ENCODE results near the gene TRIO. TPM values are rescaled to one million over a fixed set of nuclear protein-coding genes. Genes with fewer than 3 reads are reported as not detected.

Gene TRIO
- total RNA-seq, 1 donor from 2014 or later = 148 TPM

DNA sequence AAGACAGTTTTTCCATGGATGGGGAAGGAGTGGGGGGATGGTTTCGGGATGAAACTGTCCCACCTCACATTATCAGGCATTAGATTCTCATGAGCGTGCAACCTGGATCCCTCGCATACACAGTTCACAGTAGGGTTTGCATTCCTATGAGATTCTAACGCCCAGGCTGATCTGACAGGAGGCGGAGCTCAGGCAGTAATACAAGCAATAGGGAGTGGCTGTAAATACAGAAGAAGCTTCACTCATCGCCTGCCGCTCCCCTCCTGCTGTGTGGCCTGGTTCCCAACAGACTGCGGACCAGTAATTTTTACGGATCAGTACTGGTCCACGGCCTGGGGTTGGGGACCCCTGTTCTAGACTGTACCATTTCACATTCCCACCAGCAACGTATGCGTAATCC, 370.1 kb downstream of the TRIO start:
- peaks cover 6% of the 10 kb centered on the region for H3K36me3 ChIP-seq
- intact Hi-C loops (cut with DNase I) = no loop called here
- H3K4me3 ChIP-seq = no peak overlapping the region
- no peaks in the 10 kb centered on the region for H3K4me1 ChIP-seq
- H3K27ac ChIP-seq = no peak overlapping the region
- no peaks in the 10 kb centered on the region for H3K9me3 ChIP-seq
- no peaks in the 10 kb centered on the region for H3K27me3 ChIP-seq (ENCODE audit: low read depth)
- DNase-seq (no peak), ATAC-seq (no peak)
- TF ChIP-seq, protein P1, sequence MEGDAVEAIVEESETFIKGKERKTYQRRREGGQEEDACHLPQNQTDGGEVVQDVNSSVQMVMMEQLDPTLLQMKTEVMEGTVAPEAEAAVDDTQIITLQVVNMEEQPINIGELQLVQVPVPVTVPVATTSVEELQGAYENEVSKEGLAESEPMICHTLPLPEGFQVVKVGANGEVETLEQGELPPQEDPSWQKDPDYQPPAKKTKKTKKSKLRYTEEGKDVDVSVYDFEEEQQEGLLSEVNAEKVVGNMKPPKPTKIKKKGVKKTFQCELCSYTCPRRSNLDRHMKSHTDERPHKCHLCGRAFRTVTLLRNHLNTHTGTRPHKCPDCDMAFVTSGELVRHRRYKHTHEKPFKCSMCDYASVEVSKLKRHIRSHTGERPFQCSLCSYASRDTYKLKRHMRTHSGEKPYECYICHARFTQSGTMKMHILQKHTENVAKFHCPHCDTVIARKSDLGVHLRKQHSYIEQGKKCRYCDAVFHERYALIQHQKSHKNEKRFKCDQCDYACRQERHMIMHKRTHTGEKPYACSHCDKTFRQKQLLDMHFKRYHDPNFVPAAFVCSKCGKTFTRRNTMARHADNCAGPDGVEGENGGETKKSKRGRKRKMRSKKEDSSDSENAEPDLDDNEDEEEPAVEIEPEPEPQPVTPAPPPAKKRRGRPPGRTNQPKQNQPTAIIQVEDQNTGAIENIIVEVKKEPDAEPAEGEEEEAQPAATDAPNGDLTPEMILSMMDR (IDR thresholded peaks at IDR 0.05) = no peak

DNA sequence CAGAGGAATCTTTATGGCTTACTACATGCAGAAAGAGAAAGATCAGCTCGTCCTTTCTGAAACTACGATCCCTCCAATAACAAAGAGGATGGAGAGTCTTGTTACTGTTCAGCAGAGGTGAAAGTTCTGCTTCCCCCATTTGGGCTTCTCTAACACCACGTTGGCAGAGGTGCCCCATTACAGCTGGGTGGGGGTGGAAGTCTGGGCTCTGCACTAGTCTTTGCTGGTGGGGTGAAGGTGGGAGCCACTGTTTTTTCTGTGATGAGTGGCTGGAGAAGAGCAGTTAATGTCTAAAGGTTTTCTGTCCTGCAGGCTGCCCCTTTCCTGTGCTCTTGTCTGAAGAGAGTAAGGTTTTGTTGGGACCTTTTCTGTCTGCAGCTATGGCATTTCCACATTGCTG, 373.8 kb downstream of the TRIO start:
- Histone ChIP-seq H3K4me1 (no peaks in the 10 kb centered on the region), H3K27me3 (ENCODE audit: low read depth) (no peaks in the 10 kb centered on the region), H3K9me3 (no peaks in the 10 kb centered on the region), H3K27ac (no peak overlapping the region), H3K4me3 (no peak overlapping the region), H3K36me3 (no peaks in the 10 kb centered on the region)
- DNase-seq (no peak), ATAC-seq (no peak)
- intact Hi-C loops (cut with DNase I) = no loop called here
- TF ChIP-seq, protein P1 (IDR thresholded peaks at IDR 0.05) = no peak

DNA sequence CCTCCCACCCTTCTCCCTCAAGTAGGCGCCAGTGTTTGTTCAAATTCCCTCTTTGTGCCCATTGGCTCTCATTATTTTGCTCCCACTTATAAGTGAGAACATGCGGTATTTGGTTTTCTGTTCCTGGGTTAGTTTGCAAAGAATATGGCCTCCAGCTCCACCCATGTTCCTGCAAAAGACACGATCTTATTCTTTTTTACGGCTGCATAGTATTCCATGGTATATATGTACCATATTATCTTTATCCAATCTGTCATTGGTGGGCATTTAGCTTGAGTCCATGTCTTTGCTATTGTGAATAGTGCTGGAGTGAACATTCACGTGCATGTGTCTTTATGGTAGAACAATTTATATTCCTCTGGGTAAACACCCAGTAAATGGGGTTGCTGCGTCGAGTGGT, 375.5 kb downstream of the TRIO start:
- TF ChIP-seq, protein P1 (IDR thresholded peaks at IDR 0.05) = no peak
- H3K4me3 ChIP-seq = no peak overlapping the region
- H3K9me3 ChIP-seq = no peaks in the 10 kb centered on the region
- no peaks in the 10 kb centered on the region for H3K4me1 ChIP-seq
- intact Hi-C loops (cut with DNase I) = no loop called here
- no peak overlapping the region for H3K27ac ChIP-seq
- H3K36me3 ChIP-seq = no peaks in the 10 kb centered on the region
- no peak for ATAC-seq
- DNase-seq = no peak
- H3K27me3 ChIP-seq (ENCODE audit: low read depth) = no peaks in the 10 kb centered on the region

DNA sequence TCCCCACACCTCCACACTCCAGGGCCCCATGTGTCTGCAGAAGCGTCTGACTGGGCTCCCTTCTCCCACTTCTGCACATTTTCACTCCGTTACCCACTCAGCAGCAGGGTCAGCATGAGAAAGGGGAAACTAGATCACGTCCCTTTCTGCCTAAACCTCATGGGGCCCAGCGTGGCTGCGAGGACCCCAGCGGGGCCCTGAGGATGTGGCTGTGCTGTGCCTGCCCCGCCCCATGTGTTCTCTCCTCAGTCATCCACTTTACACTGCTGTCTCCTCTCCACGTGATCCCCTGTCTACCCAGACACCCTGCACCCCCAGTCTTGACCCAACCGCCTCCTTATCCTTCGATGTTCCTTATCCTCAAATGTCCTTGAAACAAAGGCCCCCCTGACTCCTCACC, 378.6 kb downstream of the TRIO start:
- Histone ChIP-seq H3K27ac (no peak overlapping the region), H3K9me3 (no peaks in the 10 kb centered on the region), H3K4me3 (no peak overlapping the region), H3K4me1 (no peaks in the 10 kb centered on the region), H3K36me3 (no peaks in the 10 kb centered on the region), H3K27me3 (ENCODE audit: low read depth) (no peaks in the 10 kb centered on the region)
- DNase-seq (no peak), ATAC-seq (no peak)
- intact Hi-C loops (cut with DNase I) = no loop called here
- TF ChIP-seq, protein P1 (IDR thresholded peaks at IDR 0.05) = no peak

DNA sequence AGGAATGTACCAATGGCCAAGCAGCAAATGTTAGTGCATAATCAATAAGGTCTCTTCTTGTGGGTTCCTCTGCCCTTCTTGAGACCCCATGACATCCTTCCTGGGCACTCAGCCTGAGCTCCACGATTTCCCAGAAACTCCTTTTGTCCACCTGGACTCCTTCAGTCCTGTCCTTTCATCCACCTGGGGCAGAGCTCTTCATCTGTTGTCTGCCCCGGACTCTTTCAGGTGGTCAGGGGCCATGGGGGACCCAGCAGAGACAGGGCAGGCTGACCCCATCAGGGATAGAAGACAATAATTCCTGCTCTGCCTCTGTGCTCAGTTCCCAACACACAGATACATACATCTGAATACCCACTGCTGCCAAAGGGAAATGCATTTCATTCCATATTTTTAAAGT, 379.6 kb downstream of the TRIO start:
- Histone ChIP-seq H3K4me1 (no peaks in the 10 kb centered on the region), H3K9me3 (no peaks in the 10 kb centered on the region), H3K4me3 (no peak overlapping the region), H3K27me3 (ENCODE audit: low read depth) (no peaks in the 10 kb centered on the region), H3K36me3 (no peaks in the 10 kb centered on the region), H3K27ac (no peak overlapping the region)
- intact Hi-C loops (cut with DNase I) = no loop called here
- TF ChIP-seq, protein P1 (IDR thresholded peaks at IDR 0.05) = no peak
- DNase-seq (no peak), ATAC-seq (no peak)
